CD4-positive, alpha-beta T cell (primary cell): ENCODE data around the gene ANO6. TPM values are rescaled to one million over a fixed set of nuclear protein-coding genes. Genes with fewer than 3 reads are reported as not detected.

Experiments used
- ATAC-seq: fragments of 200-7000 bp; cut with Tn5 transposase; one replicate; pipeline ENCODE4 v1.10.0; 2022; ENCODE audit warnings: mild to moderate bottlenecking; ENCODE audit not compliant: poor library complexity
- CTCF ChIA-PET: fragments of 350-600 bp; sonication (Branson Sonifier 250); formaldehyde crosslinking; loops from one replicate; lab custom pipeline; 2021; ENCODE audit warnings: antibody characterized with exemption, inconsistent platforms; lab: Charles Lee
- POLR2A ChIA-PET: fragments of 350-600 bp; sonication (Branson Sonifier 250); formaldehyde crosslinking; loops from one replicate; lab custom pipeline; 2021; ENCODE audit warnings: antibody characterized with exemption, inconsistent platforms; lab: Charles Lee
- DNase-seq, 14 experiments: peaks; one replicate each; pipeline ENCODE4 v3.0.0-alpha.2; 2013 to 2020; ENCODE audit warnings: mixed read lengths in 2 of 14
- H3K27ac ChIP-seq, 2 donors: one replicate each; pipeline versions ENCODE4 v1.5.1 to v1.7.0; 2013; ENCODE audit warnings: low read length in 2 of 2, low read depth in 1 of 2, mild to moderate bottlenecking in 1 of 2
- H3K27me3 ChIP-seq, 2 experiments: 1 replicate in 1 of 2; 2 replicates in 1 of 2; pipeline versions ENCODE4 v1.6.1 to v1.7.0; 2013; ENCODE audit warnings: low read length in 2 of 2, control low read depth in 1 of 2, mild to moderate bottlenecking in 1 of 2, moderate library complexity in 1 of 2; ENCODE audit not compliant: insufficient read depth in 2 of 2, control insufficient read depth in 1 of 2
- H3K36me3 ChIP-seq: one replicate; pipeline ENCODE4 v1.6.1; 2013; ENCODE audit warnings: low read length, control low read depth; ENCODE audit not compliant: insufficient read depth
- H3K4me1 ChIP-seq: one replicate; pipeline ENCODE4 v1.6.1; 2013; ENCODE audit warnings: low read length, control low read depth; ENCODE audit not compliant: insufficient read depth
- H3K4me3 ChIP-seq: one replicate; pipeline ENCODE4 v1.5.1; 2013; ENCODE audit warnings: mild to moderate bottlenecking, low read length, moderate library complexity
- H3K9me3 ChIP-seq, 2 experiments: 1 replicate in 1 of 2; 2 replicates in 1 of 2; pipeline versions ENCODE4 v1.6.1 to v1.7.0; 2013; ENCODE audit warnings: low read length in 2 of 2, mild to moderate bottlenecking in 2 of 2, control low read depth in 1 of 2, moderate library complexity in 1 of 2; ENCODE audit not compliant: control insufficient read depth in 1 of 2, insufficient read depth in 1 of 2
- H3K27ac Mint-ChIP-seq: one replicate; pipeline ENCODE4 v1.8.0; 2020; ENCODE audit warnings: mixed read lengths
- H3K27me3 Mint-ChIP-seq: one replicate; pipeline ENCODE4 v1.8.0; 2021; ENCODE audit warnings: mixed read lengths
- H3K36me3 Mint-ChIP-seq: one replicate; pipeline ENCODE4 v1.8.0; 2021; ENCODE audit warnings: low read depth, mixed read lengths
- H3K4me1 Mint-ChIP-seq: one replicate; pipeline ENCODE4 v1.8.0; 2021; ENCODE audit warnings: low read depth, mixed read lengths
- H3K4me3 Mint-ChIP-seq: one replicate; pipeline ENCODE4 v1.8.0; 2020; ENCODE audit warnings: mild to moderate bottlenecking, mixed read lengths
- H3K9me3 Mint-ChIP-seq: one replicate; pipeline ENCODE4 v1.8.0; 2020; ENCODE audit warnings: mixed read lengths
- CTCF ChIP-seq: fragments of 200-600 bp; IDR thresholded peaks from one replicate; pipeline ENCODE4 v1.8.0; 2022; ENCODE audit warnings: antibody characterized with exemption, mild to moderate bottlenecking
- intact Hi-C, 2 experiments: fragments of 100-400 bp; cut with DNase I in 1 of 2; cut with micrococcal nuclease in 1 of 2; formaldehyde crosslinking; loops; one replicate each; pipeline versions ENCODE4 v1.15.1 to v1.9.0; 2023 to 2025; cut with DNase I, micrococcal nuclease
- total RNA-seq, 174 experiments: library from RNA in 2 of 174; stranded (reverse) in 2 of 174; gene quantifications; one replicate each; pipeline ENCODE4 v1.2.3 and lab custom pipeline; 2021 to 2026

The ANO6 gene
- total RNA-seq, 2 experiments from 2014 or later = 11.6 to 11.7 TPM

DNA sequence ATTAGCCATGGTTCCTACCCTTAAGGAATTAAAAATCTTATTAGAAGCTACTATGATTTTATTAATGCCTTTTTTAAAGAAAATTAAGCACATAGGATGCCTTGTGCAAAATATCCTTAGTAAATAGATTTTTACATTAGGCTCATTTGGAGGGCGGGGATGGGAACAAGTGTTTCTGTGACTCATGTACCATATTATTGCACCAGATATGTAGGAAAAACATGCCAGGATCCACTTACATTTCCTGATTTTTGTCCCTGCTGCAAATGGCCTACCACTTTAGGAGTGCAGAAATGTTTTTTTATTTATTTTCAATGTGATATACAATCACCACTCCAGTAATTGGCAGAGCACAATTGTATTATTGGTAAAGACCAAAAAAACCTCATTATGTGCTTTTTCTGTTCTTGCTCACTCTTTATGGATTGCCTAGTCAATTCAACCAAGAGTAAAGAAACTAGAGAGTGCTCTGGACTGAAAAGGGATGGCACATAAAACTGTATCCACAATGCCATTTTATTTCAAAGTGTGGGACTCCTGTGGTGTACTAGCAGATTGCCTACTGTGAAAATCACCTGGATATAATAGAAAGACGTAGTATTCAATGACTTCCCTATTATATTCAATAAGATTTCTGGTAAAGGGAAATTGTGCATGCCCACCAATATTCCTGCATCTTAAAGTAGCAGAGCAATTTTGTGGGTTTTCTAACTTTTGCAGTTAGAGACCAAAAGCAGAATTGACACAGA, 86.9 kb downstream of the ANO6 start:
- H3K9me3 ChIP-seq = no peaks in the 10 kb centered on the region
- Mint-ChIP-seq H3K4me3 (no peak overlapping the region), H3K9me3 (no peaks in the 10 kb centered on the region), H3K4me1 (no peaks in the 10 kb centered on the region), H3K36me3 (peaks cover 25% of the 10 kb centered on the region), H3K27ac (no peak overlapping the region), H3K27me3 (no peaks in the 10 kb centered on the region)
- no peak overlapping the region for H3K4me3 ChIP-seq
- POLR2A ChIA-PET = no interaction called here
- peaks cover 9% of the 10 kb centered on the region for H3K36me3 ChIP-seq
- DNase-seq (no peak), ATAC-seq (no peak)
- H3K4me1 ChIP-seq = no peaks in the 10 kb centered on the region
- no peak for TF ChIP-seq CTCF
- no peak overlapping the region for H3K27ac ChIP-seq
- CTCF ChIA-PET = no interaction called here
- intact Hi-C loops = no loop called here
- no peaks in the 10 kb centered on the region for H3K27me3 ChIP-seq

DNA sequence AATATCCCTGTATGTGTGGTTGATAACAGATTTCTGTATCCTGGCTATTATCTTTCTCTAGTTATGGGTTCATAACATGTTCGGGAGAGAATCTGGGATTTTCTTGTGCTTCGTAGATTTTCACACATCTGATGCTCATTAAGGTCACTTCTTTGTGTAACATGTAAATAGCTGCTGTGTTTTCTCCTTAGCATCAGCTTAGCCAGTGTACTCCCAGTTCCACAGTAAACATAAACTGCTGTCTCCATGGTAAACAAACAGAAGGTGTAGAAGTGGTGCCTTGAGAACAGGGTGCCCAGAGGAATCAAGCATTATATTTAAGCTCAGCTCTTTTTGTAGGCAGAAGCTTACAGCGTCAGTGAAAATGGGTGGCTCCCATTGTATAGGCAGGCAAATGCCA, 88.0 kb downstream of the ANO6 start:
- peaks cover 25% of the 10 kb centered on the region for H3K36me3 Mint-ChIP-seq

GRCh38 chr12:45304514-45305178, 88.8 kb downstream of the ANO6 start:
- CTCF ChIA-PET = no interaction called here
- Histone ChIP-seq H3K36me3 (peaks cover 9% of the 10 kb centered on the region), H3K27ac (no peak overlapping the region), H3K4me3 (no peak overlapping the region), H3K4me1 (no peaks in the 10 kb centered on the region), H3K27me3 (no peaks in the 10 kb centered on the region), H3K9me3 (no peaks in the 10 kb centered on the region)
- POLR2A ChIA-PET = no interaction called here
- Mint-ChIP-seq H3K27ac (no peak overlapping the region), H3K4me3 (no peak overlapping the region), H3K27me3 (no peaks in the 10 kb centered on the region), H3K36me3 (peaks cover 25% of the 10 kb centered on the region), H3K9me3 (no peaks in the 10 kb centered on the region), H3K4me1 (no peaks in the 10 kb centered on the region)
- intact Hi-C loops = no loop called here
- DNase-seq (no peak), ATAC-seq (no peak)
- TF ChIP-seq CTCF = no peak

More for the DNA sequence above, 88.0 kb downstream of the ANO6 start:
- Histone ChIP-seq H3K4me3 (no peak overlapping the region), H3K27me3 (no peaks in the 10 kb centered on the region), H3K4me1 (no peaks in the 10 kb centered on the region), H3K36me3 (peaks cover 9% of the 10 kb centered on the region), H3K9me3 (no peaks in the 10 kb centered on the region), H3K27ac (no peak overlapping the region)
- intact Hi-C loops = no loop called here
- Mint-ChIP-seq H3K4me1 (no peaks in the 10 kb centered on the region), H3K9me3 (no peaks in the 10 kb centered on the region), H3K27me3 (no peaks in the 10 kb centered on the region), H3K4me3 (no peak overlapping the region), H3K27ac (no peak overlapping the region)
- ChIA-PET POLR2A (no interaction called here), CTCF (no interaction called here)
- DNase-seq = no peak
- TF ChIP-seq CTCF = no peak
- ATAC-seq = no peak
